Measurements from ENCODE around the gene TBL1Y. TPM values are rescaled to one million over a fixed set of nuclear protein-coding genes. Genes with fewer than 3 reads are reported as not detected.

Gene TBL1Y
- total RNA-seq, 1 donor: not detected

DNA sequence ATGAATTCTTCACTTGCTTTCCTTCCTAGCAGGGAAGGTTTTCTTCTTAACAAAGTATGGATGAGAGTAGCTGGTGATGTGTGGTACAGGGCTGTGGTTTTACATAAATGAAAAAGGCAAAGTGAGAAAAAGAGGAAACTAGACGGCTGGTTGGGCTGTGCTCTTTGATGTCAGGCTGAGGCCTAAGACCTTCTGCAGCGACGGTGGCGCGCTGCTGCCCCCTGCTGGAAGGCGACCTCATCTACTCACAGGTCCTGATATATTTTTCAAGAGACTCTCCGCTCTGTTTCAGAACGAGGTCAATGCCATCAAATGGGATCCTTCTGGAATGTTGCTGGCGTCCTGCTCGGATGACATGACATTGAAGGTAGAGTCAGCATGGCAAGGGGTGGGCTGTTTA lies 175.1 kb downstream of the TBL1Y start:
- TF ChIP-seq, protein P1, sequence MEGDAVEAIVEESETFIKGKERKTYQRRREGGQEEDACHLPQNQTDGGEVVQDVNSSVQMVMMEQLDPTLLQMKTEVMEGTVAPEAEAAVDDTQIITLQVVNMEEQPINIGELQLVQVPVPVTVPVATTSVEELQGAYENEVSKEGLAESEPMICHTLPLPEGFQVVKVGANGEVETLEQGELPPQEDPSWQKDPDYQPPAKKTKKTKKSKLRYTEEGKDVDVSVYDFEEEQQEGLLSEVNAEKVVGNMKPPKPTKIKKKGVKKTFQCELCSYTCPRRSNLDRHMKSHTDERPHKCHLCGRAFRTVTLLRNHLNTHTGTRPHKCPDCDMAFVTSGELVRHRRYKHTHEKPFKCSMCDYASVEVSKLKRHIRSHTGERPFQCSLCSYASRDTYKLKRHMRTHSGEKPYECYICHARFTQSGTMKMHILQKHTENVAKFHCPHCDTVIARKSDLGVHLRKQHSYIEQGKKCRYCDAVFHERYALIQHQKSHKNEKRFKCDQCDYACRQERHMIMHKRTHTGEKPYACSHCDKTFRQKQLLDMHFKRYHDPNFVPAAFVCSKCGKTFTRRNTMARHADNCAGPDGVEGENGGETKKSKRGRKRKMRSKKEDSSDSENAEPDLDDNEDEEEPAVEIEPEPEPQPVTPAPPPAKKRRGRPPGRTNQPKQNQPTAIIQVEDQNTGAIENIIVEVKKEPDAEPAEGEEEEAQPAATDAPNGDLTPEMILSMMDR (IDR thresholded peaks at IDR 0.05; ENCODE audit: extremely low read depth, low read depth, low read length): no peak
- no peak for DNase-seq (ENCODE audit: insufficient read length, low spot score, missing footprints)
- no peaks in the 10 kb centered on the region for H3K79me2 ChIP-seq (ENCODE audit: insufficient read depth, low read length)
- no peaks in the 10 kb centered on the region for H3K4me1 ChIP-seq (ENCODE audit: insufficient read depth, low read length)
- no peaks in the 10 kb centered on the region for H3K27me3 ChIP-seq (ENCODE audit: insufficient read depth, low read length)
- H3K27ac ChIP-seq (ENCODE audit: low read depth, low read length): no peak overlapping the region
- no peak overlapping the region for H2AFZ ChIP-seq (ENCODE audit: low read length)
- H3K9me3 ChIP-seq (ENCODE audit: low read depth, low read length): no peaks in the 10 kb centered on the region
- no peak overlapping the region for H3K4me2 ChIP-seq (ENCODE audit: insufficient read depth, low read length)
- H3K4me3 ChIP-seq (ENCODE audit: insufficient read depth, low read length): no peak overlapping the region
- H4K20me1 ChIP-seq (ENCODE audit: insufficient read depth, low read length): no peaks in the 10 kb centered on the region
- H3K36me3 ChIP-seq (ENCODE audit: insufficient read depth, low read length): no peaks in the 10 kb centered on the region

DNA sequence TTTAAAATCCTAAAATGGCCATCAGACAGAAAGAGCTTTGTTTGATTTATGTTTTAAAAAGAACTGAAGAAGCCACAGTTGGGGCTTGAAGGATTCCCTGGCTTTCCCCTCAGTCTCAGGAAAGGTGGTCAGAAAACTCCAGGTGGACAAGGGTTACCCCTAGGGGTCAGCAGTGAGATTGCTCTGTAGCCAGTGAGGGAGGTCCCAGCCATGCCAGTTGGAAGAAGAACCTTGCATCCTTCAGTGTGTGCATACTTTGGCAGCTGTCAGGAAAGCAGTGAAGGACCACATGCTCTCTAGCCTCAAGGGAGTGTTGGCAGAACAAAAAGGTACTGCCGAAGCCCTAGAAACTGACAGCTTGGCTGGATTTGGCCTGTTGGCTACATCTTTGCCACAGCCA lies 182.3 kb downstream of the TBL1Y start:
- Histone ChIP-seq H3K4me1 (ENCODE audit: insufficient read depth, low read length) (no peaks in the 10 kb centered on the region), H3K27ac (ENCODE audit: low read depth, low read length) (no peak overlapping the region), H3K27me3 (ENCODE audit: insufficient read depth, low read length) (no peaks in the 10 kb centered on the region), H2AFZ (ENCODE audit: low read length) (no peak overlapping the region), H3K9me3 (ENCODE audit: low read depth, low read length) (no peaks in the 10 kb centered on the region), H3K36me3 (ENCODE audit: insufficient read depth, low read length) (no peaks in the 10 kb centered on the region), H4K20me1 (ENCODE audit: insufficient read depth, low read length) (no peaks in the 10 kb centered on the region), H3K4me3 (ENCODE audit: insufficient read depth, low read length) (no peak overlapping the region), H3K4me2 (ENCODE audit: insufficient read depth, low read length) (no peak overlapping the region), H3K79me2 (ENCODE audit: insufficient read depth, low read length) (no peaks in the 10 kb centered on the region)
- no peak for DNase-seq (ENCODE audit: insufficient read length, low spot score, missing footprints)
- TF ChIP-seq, protein P1 (IDR thresholded peaks at IDR 0.05; ENCODE audit: extremely low read depth, low read depth, low read length): no peak

GRCh38 chrY:7094365-7094764 lies 183.9 kb downstream of the TBL1Y start:
- H3K27me3 ChIP-seq (ENCODE audit: insufficient read depth, low read length): no peaks in the 10 kb centered on the region
- no peaks in the 10 kb centered on the region for H3K9me3 ChIP-seq (ENCODE audit: low read depth, low read length)
- no peaks in the 10 kb centered on the region for H4K20me1 ChIP-seq (ENCODE audit: insufficient read depth, low read length)
- no peak overlapping the region for H3K4me2 ChIP-seq (ENCODE audit: insufficient read depth, low read length)
- TF ChIP-seq, protein P1 (IDR thresholded peaks at IDR 0.05; ENCODE audit: extremely low read depth, low read depth, low read length): no peak
- no peak for DNase-seq (ENCODE audit: insufficient read length, low spot score, missing footprints)
- no peak overlapping the region for H3K27ac ChIP-seq (ENCODE audit: low read depth, low read length)
- no peaks in the 10 kb centered on the region for H3K4me1 ChIP-seq (ENCODE audit: insufficient read depth, low read length)
- no peaks in the 10 kb centered on the region for H3K36me3 ChIP-seq (ENCODE audit: insufficient read depth, low read length)
- no peak overlapping the region for H2AFZ ChIP-seq (ENCODE audit: low read length)
- H3K4me3 ChIP-seq (ENCODE audit: insufficient read depth, low read length): no peak overlapping the region
- no peaks in the 10 kb centered on the region for H3K79me2 ChIP-seq (ENCODE audit: insufficient read depth, low read length)

DNA sequence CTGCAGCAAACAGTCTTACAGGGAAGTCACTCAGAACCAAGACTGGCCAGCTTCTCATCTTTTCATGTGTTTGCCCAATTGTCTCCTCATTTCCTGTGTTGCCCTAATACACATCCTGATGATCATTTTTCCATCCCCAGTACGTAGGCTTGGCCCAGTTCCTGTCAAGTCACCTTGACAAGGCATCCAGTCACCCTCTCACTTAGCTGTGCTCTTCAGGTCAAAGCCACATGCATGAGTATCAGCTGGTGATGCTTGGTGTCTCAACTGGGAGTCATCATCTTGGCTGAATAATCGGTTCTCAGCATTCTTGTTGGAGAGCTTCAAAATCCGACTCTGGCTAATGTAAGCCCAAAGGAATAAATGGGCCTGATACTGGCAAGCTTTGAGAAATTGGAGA lies 186.5 kb downstream of the TBL1Y start:
- TF ChIP-seq, protein P1 (IDR thresholded peaks at IDR 0.05; ENCODE audit: extremely low read depth, low read depth, low read length): no peak
- no peak overlapping the region for H2AFZ ChIP-seq (ENCODE audit: low read length)
- H3K36me3 ChIP-seq (ENCODE audit: insufficient read depth, low read length): no peaks in the 10 kb centered on the region
- no peaks in the 10 kb centered on the region for H4K20me1 ChIP-seq (ENCODE audit: insufficient read depth, low read length)
- no peaks in the 10 kb centered on the region for H3K79me2 ChIP-seq (ENCODE audit: insufficient read depth, low read length)
- H3K4me3 ChIP-seq (ENCODE audit: insufficient read depth, low read length): no peak overlapping the region
- no peak for DNase-seq (ENCODE audit: insufficient read length, low spot score, missing footprints)
- no peaks in the 10 kb centered on the region for H3K4me1 ChIP-seq (ENCODE audit: insufficient read depth, low read length)
- no peak overlapping the region for H3K4me2 ChIP-seq (ENCODE audit: insufficient read depth, low read length)
- H3K27me3 ChIP-seq (ENCODE audit: insufficient read depth, low read length): no peaks in the 10 kb centered on the region
- H3K9me3 ChIP-seq (ENCODE audit: low read depth, low read length): no peaks in the 10 kb centered on the region
- no peak overlapping the region for H3K27ac ChIP-seq (ENCODE audit: low read depth, low read length)

Data from osteoblast (primary cell).